ENCODE measurements around the gene MIOX. TPM values are rescaled to one million over a fixed set of nuclear protein-coding genes. Genes with fewer than 3 reads are reported as not detected.

MIOX gene
- total RNA-seq, 1 experiment from 2014 or later, result 1.4 TPM

DNA sequence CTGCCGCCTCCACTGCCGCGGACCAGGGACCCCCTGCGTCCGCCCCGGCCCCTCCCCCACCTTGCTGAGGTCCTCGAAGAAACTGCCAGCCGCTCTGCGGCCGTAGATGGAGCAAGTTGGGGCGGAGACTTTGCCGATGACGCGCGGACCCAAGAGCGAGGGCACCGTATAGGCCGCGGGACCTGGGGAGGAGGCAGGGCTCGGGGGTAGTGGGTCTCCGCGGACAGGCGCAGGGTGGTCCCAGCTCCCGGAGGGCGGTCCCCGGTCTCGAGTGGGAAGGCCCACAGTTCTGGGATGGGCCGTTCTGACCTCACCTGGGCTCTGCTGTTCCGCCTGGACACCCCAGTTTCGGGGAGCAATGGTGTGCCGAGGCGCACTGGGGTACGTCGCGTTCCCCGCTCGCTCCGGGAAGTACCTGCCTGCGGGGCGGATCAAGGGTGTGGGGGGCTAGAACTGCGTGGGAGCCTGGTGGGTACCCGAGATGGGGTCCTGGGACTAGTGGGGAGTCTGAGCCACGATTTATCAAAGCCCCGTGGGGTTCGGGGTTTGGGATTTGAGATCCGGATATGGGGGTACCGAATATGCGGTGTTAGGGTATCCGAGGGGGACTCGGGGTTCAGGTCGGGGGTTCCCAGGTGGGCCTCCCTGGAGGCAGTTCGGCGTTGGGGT, 44.4 kb downstream of the MIOX start:
- no peak overlapping the region for H4K91ac ChIP-seq (ENCODE audit: insufficient read length, low read depth, low read length)
- peak overlapping the region; percentile 27 for H3K18ac ChIP-seq (ENCODE audit: insufficient read length, low read depth, low read length)
- no CpG with 5 or more reads among the region's 53 CpGs for WGBS (ENCODE audit: extremely low coverage, insufficient read length, low lambda C conversion rate)
- Mint-ChIP-seq H3K4me1 (peaks cover 15 to 20% of the 10 kb centered on the region in 2 experiments), H3K27me3 (ENCODE audit: low read depth) (peaks cover 75% of the 10 kb centered on the region), H3K9me3 (no peaks in the 10 kb centered on the region; a peak in 1 of 5 replicates), H3K4me3 (peak overlapping the region; percentile 56 to 80), H3K27ac (no peak overlapping the region), H3K36me3 (ENCODE audit: insufficient read depth in 1 of 3, low read depth in 3 of 3) (no peaks in the 10 kb centered on the region; a peak in 1 of 7 replicates)
- H3K4ac ChIP-seq (ENCODE audit: low read depth, low read length), result no peak overlapping the region
- no peak overlapping the region for H2BK12ac ChIP-seq (ENCODE audit: insufficient read length, low read depth, low read length)
- DNase-seq, result peak; percentile 84
- H4K5ac ChIP-seq (ENCODE audit: insufficient read length, low read depth, low read length), result no peak overlapping the region
- no peak overlapping the region for H2AK5ac ChIP-seq (ENCODE audit: insufficient read length, low read length)
- H3K27ac ChIP-seq (ENCODE audit: insufficient read length, low read depth, low read length), result no peak overlapping the region
- H3K9me3 ChIP-seq (ENCODE audit: control insufficient read depth, low read depth, low read length), result no peaks in the 10 kb centered on the region
- H2BK5ac ChIP-seq (ENCODE audit: insufficient read length, low read length), result no peak overlapping the region
- H4K8ac ChIP-seq (replicated peaks; ENCODE audit: insufficient read length, low read depth, low read length), result no peak overlapping the region
- H3K79me1 ChIP-seq (ENCODE audit: insufficient read depth, low read depth, low read length, poor library complexity, severe bottlenecking), result no peaks in the 10 kb centered on the region
- H2BK15ac ChIP-seq (ENCODE audit: low read depth, low read length), result no peak overlapping the region
- TF ChIP-seq, protein P1, sequence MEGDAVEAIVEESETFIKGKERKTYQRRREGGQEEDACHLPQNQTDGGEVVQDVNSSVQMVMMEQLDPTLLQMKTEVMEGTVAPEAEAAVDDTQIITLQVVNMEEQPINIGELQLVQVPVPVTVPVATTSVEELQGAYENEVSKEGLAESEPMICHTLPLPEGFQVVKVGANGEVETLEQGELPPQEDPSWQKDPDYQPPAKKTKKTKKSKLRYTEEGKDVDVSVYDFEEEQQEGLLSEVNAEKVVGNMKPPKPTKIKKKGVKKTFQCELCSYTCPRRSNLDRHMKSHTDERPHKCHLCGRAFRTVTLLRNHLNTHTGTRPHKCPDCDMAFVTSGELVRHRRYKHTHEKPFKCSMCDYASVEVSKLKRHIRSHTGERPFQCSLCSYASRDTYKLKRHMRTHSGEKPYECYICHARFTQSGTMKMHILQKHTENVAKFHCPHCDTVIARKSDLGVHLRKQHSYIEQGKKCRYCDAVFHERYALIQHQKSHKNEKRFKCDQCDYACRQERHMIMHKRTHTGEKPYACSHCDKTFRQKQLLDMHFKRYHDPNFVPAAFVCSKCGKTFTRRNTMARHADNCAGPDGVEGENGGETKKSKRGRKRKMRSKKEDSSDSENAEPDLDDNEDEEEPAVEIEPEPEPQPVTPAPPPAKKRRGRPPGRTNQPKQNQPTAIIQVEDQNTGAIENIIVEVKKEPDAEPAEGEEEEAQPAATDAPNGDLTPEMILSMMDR (conservative IDR thresholded peaks at IDR 0.05), result no peak
- H3K56ac ChIP-seq (ENCODE audit: insufficient read length, low read depth, low read length), result no peak overlapping the region
- H3K4me2 ChIP-seq (ENCODE audit: insufficient read depth, insufficient read length, low read length), result peak overlapping the region; percentile 34
- H2AFZ ChIP-seq (ENCODE audit: low read length), result no peak overlapping the region
- no peak overlapping the region for H3K23ac ChIP-seq (ENCODE audit: insufficient read length, low read depth, low read length)
- H3K4me1 ChIP-seq (ENCODE audit: insufficient read depth, low read length), result no peaks in the 10 kb centered on the region
- H3K14ac ChIP-seq (ENCODE audit: insufficient read depth, low read length), result no peak overlapping the region
- no peak overlapping the region for H2BK120ac ChIP-seq (ENCODE audit: low read depth, low read length, poor library complexity, severe bottlenecking)
- H3K27me3 ChIP-seq (ENCODE audit: insufficient read depth, low read length), result peaks cover 37% of the 10 kb centered on the region; the same call in 1 of the 2 replicates
- H3K23me2 ChIP-seq (ENCODE audit: insufficient read length, low read depth, low read length, poor library complexity, severe bottlenecking), result peaks cover 18% of the 10 kb centered on the region
- H4K20me1 ChIP-seq (ENCODE audit: control insufficient read depth, insufficient read depth, insufficient read length), result no peaks in the 10 kb centered on the region
- no peak overlapping the region for H2BK20ac ChIP-seq (ENCODE audit: low read depth, low read length, poor library complexity, severe bottlenecking)
- H3K9ac ChIP-seq (ENCODE audit: extremely low read depth, insufficient read length, low read length), result no peak overlapping the region
- no peaks in the 10 kb centered on the region for H3K79me2 ChIP-seq (ENCODE audit: insufficient read depth, low read length)
- H3T11ph ChIP-seq (ENCODE audit: low read length), result no peak overlapping the region

Data from H9 (cell line).